SK-N-SH (cell line): ENCODE measurements around the gene EXOC4. TPM values are rescaled to one million over a fixed set of nuclear protein-coding genes. Genes with fewer than 3 reads are reported as not detected.

Source experiments
- CTCF ChIA-PET: fragments of 300-600, 350-600 bp; formaldehyde crosslinking; extraction: SDS; loops from one replicate; lab custom pipeline; 2021; lab: Yijun Ruan, JAX
- POLR2A ChIA-PET: fragments of 350-600 bp; sonication (Branson Sonifier 250); formaldehyde crosslinking; extraction: SDS; loops from one replicate; lab custom pipeline; 2020; ENCODE audit warnings: antibody characterized with exemption, inconsistent platforms; lab: Yijun Ruan, JAX
- DNase-seq: peaks from one replicate; pipeline ENCODE4 v3.0.0; 2012
- H2AFZ ChIP-seq: fragments of 200-600 bp; sonication (generic); 2 replicates; pipeline ENCODE4 v1.8.1; 2016; ENCODE audit warnings: antibody characterized with exemption, mild to moderate bottlenecking, low read depth
- H3F3A ChIP-seq: fragments of 200-600 bp; sonication (generic); replicated peaks from 2 replicates; pipeline ENCODE3; 2016; ENCODE audit warnings: antibody characterized with exemption, mild to moderate bottlenecking; ENCODE audit not compliant: insufficient read depth
- H3K27ac ChIP-seq, 2 experiments: fragments of 200-500 bp in 1 of 2; fragments of 200-600 bp in 1 of 2; sonication (Bioruptor generic) in 1 of 2; sonication (generic), shearing (Covaris generic) in 1 of 2; 2 replicates each; pipeline versions ENCODE4 v1.5.1 to v1.6.1; 2014 to 2016; ENCODE audit warnings: low read depth in 2 of 2, inconsistent platforms in 1 of 2, low read length in 1 of 2, mild to moderate bottlenecking in 1 of 2, mixed read lengths in 1 of 2
- H3K27me3 ChIP-seq: fragments of 200-600 bp; sonication (generic), shearing (Covaris generic); 2 replicates; pipeline ENCODE4 v1.6.1; 2016; ENCODE audit warnings: mixed run types; ENCODE audit not compliant: insufficient read depth
- H3K36me3 ChIP-seq, 2 experiments: fragments of 200-500 bp in 1 of 2; fragments of 200-600 bp in 1 of 2; sonication (Bioruptor generic) in 1 of 2; sonication (generic) in 1 of 2; replicated peaks in 1 of 2; 2 replicates each; pipeline versions ENCODE3 to v1.5.1; 2014 to 2016; ENCODE audit warnings: low read length in 1 of 2, mild to moderate bottlenecking in 1 of 2; ENCODE audit not compliant: insufficient read depth in 2 of 2, control insufficient read depth in 1 of 2
- H3K4me1 ChIP-seq, 2 experiments: fragments of 200-500 bp in 1 of 2; fragments of 200-600 bp in 1 of 2; sonication (Bioruptor generic) in 1 of 2; sonication (generic), shearing (Covaris generic) in 1 of 2; 2 replicates each; pipeline versions ENCODE4 v1.5.1 to v1.6.1; 2014 to 2016; ENCODE audit warnings: low read depth in 1 of 2, low read length in 1 of 2, mixed run types in 1 of 2; ENCODE audit not compliant: insufficient read depth in 2 of 2, control insufficient read depth in 1 of 2
- H3K4me2 ChIP-seq: fragments of 200-600 bp; sonication (generic), shearing (Covaris generic); 2 replicates; pipeline ENCODE4 v1.6.1; 2017; ENCODE audit warnings: mixed run types
- H3K4me3 ChIP-seq, 2 experiments: fragments of 200-500 bp in 1 of 2; fragments of 200-600 bp in 1 of 2; sonication (Bioruptor generic) in 1 of 2; sonication (generic), shearing (Covaris generic) in 1 of 2; 2 replicates each; pipeline versions ENCODE4 v1.5.1 to v1.8.1; 2014 to 2016; ENCODE audit warnings: low read depth in 2 of 2, inconsistent platforms in 1 of 2, low read length in 1 of 2, mild to moderate bottlenecking in 1 of 2, mixed read lengths in 1 of 2, moderate library complexity in 1 of 2
- H3K79me2 ChIP-seq: fragments of 200-600 bp; sonication (generic); 2 replicates; pipeline ENCODE4 v1.8.1; 2017; ENCODE audit warnings: mild to moderate bottlenecking; ENCODE audit not compliant: insufficient read depth
- H3K9ac ChIP-seq: fragments of 200-600 bp; sonication (generic); 2 replicates; pipeline ENCODE4 v1.6.1; 2017; ENCODE audit warnings: mixed run types
- H3K9me2 ChIP-seq: fragments of 200-600 bp; sonication (generic); 2 replicates; pipeline ENCODE4 v1.6.1; 2017; ENCODE audit warnings: mixed run types
- H3K9me3 ChIP-seq: fragments of 200-600 bp; sonication (generic); 2 replicates; pipeline ENCODE4 v1.6.1; 2017; ENCODE audit warnings: mixed run types, mild to moderate bottlenecking, moderate library complexity
- H4K20me1 ChIP-seq: fragments of 200-600 bp; sonication (generic); 2 replicates; pipeline ENCODE4 v1.6.1; 2017; ENCODE audit warnings: mild to moderate bottlenecking, mixed run types; ENCODE audit not compliant: insufficient read depth
- CHD2 ChIP-seq: fragments of 150-350 bp; IDR thresholded peaks from 2 replicates; pipeline ENCODE4 v1.6.1; 2018; ENCODE audit warnings: low read length; ENCODE audit not compliant: partially characterized antibody
- FOSL2 ChIP-seq: IDR thresholded peaks from 2 replicates; pipeline ENCODE4 v1.4.0; 2012; ENCODE audit warnings: low read depth, mild to moderate bottlenecking, moderate library complexity, borderline replicate concordance
- GATA2 ChIP-seq: sonication (generic); formaldehyde crosslinking; IDR thresholded peaks from 2 replicates; pipeline ENCODE4 v1.5.0; 2020; ENCODE audit warnings: mild to moderate bottlenecking, missing genetic modification reagents
- JUND ChIP-seq: IDR thresholded peaks from 2 replicates; pipeline ENCODE4 v1.4.0; 2012
- PBX3 ChIP-seq: IDR thresholded peaks from 2 replicates; pipeline ENCODE4; 2012
- REST ChIP-seq: IDR thresholded peaks from 2 replicates; pipeline ENCODE4 v1.6.1; 2012; ENCODE audit warnings: mild to moderate bottlenecking, low read depth, low read length, moderate library complexity
- SIN3A ChIP-seq: IDR thresholded peaks from 2 replicates; pipeline ENCODE4 v1.6.1; 2012; ENCODE audit warnings: low read depth, mild to moderate bottlenecking, low read length, moderate library complexity, borderline replicate concordance
- TAF1 ChIP-seq: IDR thresholded peaks from 2 replicates; pipeline ENCODE4 v1.6.1; 2012; ENCODE audit warnings: low read depth, mild to moderate bottlenecking, low read length, moderate library complexity, borderline replicate concordance
- USF1 ChIP-seq: IDR thresholded peaks from 2 replicates; pipeline ENCODE4 v1.4.0; 2012; ENCODE audit warnings: low read depth, borderline replicate concordance
- YY1 ChIP-seq: IDR thresholded peaks from 2 replicates; pipeline ENCODE4 v1.4.0; 2012; ENCODE audit warnings: low read depth, mild to moderate bottlenecking
- WGBS: methylation state at CpG from one replicate; pipeline ENCODE4 v1.1.6; 2017; ENCODE audit warnings: low lambda C conversion rate; 5-methylcytosine and 5-hydroxymethylcytosine counted together
- polyA plus RNA-seq, 3 experiments: library from polyadenylated mRNA; depleted of rRNA; stranded (reverse); fragments of >200 nt; gene quantifications; 2 replicates each; pipeline ENCODE4 v1.2.3, GENCODE V29; 2012
- TF ChIP-seq, protein P1 (sequence below): fragments of 150-350 bp; IDR thresholded peaks from 2 replicates; pipeline ENCODE4 v1.6.1; 2016; ENCODE audit warnings: mild to moderate bottlenecking, low read depth, low read length
- TF ChIP-seq, protein P2 (sequence below): fragments of 150-350 bp; IDR thresholded peaks from 2 replicates; pipeline ENCODE4 v1.6.1; 2017; ENCODE audit warnings: antibody characterized with exemption, low read length, low read depth, borderline replicate concordance
- TF ChIP-seq, protein P3 (sequence below): IDR thresholded peaks from 2 replicates; pipeline ENCODE4 v1.4.0; 2012; ENCODE audit warnings: low read depth, borderline replicate concordance

The EXOC4 gene
- polyA plus RNA-seq, 1 of the 3 experiments (the other 2 are of a cell fraction) = 37.3 TPM

DNA sequence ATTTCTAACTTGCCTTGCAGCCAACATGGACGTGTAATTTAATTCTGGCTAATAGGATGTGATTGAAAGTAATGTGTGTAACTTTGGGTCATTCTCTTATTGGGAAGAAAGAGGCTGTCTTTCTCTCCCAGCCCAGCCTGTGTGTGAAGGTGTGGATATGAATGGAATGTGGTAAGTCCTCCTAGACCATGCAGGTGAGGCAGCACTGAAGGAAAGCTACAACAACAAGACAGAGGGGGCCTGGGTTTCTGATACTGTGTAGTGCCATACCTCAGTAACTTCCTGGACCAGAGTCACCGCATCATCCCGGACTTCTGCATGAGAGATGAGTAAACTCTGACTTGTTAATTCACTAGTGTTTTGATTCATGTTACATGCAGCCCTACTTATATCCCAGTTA, 237.0 kb downstream of the EXOC4 start:
- H3K4me3 ChIP-seq = no peak overlapping the region
- H3F3A ChIP-seq = peaks cover 14% of the 10 kb centered on the region
- ChIA-PET POLR2A (no interaction called here), CTCF (interaction anchor here (0.6 to 1.5 kb wide), 3 partner anchors 75 to 526 kb away, joined by 3 to 5 read pairs (median 3); no protein-coding TSS in a partner anchor)
- no peak overlapping the region for H3K9ac ChIP-seq
- no peak overlapping the region; a peak in 1 of 4 replicates for H3K27ac ChIP-seq
- no peaks in the 10 kb centered on the region for H3K27me3 ChIP-seq
- peaks cover 5 to 8% of the 10 kb centered on the region in 2 experiments; a peak in 2 of 4 replicates for H3K4me1 ChIP-seq
- no peak for DNase-seq
- peaks cover 9% of the 10 kb centered on the region; the same call in 1 of the 2 replicates for H4K20me1 ChIP-seq
- TF ChIP-seq JUND = no peak
- TF ChIP-seq TAF1 = no peak
- no peak for TF ChIP-seq SIN3A
- H3K79me2 ChIP-seq = no peaks in the 10 kb centered on the region
- 95% methylated on average over 3 of the region's 3 CpGs for WGBS
- no peak overlapping the region for H3K4me2 ChIP-seq
- H3K36me3 ChIP-seq = peaks cover 5 to 32% of the 10 kb centered on the region in 2 experiments
- H3K9me3 ChIP-seq = no peaks in the 10 kb centered on the region
- no peaks in the 10 kb centered on the region for H3K9me2 ChIP-seq
- H2AFZ ChIP-seq = no peak overlapping the region

DNA sequence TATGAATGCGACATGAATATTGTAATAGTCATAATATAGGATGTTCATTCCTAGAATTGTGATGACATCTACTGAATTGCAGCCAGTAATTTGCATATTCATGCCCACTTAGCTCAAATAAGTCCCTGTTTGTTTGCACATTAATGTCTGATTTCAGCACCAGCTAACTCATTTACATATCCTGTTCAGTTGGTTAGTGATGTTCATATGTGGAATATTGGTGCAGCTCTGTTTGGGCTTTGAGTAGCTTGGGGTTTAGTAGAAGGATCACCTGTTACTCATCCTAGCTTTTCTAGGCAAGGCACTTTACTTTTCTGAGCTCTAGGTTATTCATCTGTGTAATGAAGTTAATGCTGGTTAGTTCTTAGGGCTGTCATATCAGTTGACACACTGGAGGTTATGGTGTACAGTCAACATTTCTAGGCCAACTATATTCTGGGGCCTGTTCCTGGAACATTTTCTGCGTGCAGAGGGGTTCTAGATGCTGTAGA, 238.4 kb downstream of the EXOC4 start:
- WGBS = 77% methylated on average over 2 of the region's 2 CpGs
- peaks cover 9% of the 10 kb centered on the region; the same call in 1 of the 2 replicates for H4K20me1 ChIP-seq
- DNase-seq = no peak
- H3K27me3 ChIP-seq = no peaks in the 10 kb centered on the region
- TF ChIP-seq USF1 (no peak), YY1 (no peak), REST (no peak), CHD2 (no peak), PBX3 (no peak), FOSL2 (no peak), GATA2 (no peak)
- TF ChIP-seq, protein P1, sequence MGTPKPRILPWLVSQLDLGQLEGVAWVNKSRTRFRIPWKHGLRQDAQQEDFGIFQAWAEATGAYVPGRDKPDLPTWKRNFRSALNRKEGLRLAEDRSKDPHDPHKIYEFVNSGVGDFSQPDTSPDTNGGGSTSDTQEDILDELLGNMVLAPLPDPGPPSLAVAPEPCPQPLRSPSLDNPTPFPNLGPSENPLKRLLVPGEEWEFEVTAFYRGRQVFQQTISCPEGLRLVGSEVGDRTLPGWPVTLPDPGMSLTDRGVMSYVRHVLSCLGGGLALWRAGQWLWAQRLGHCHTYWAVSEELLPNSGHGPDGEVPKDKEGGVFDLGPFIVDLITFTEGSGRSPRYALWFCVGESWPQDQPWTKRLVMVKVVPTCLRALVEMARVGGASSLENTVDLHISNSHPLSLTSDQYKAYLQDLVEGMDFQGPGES = no peak
- TF ChIP-seq, protein P2, sequence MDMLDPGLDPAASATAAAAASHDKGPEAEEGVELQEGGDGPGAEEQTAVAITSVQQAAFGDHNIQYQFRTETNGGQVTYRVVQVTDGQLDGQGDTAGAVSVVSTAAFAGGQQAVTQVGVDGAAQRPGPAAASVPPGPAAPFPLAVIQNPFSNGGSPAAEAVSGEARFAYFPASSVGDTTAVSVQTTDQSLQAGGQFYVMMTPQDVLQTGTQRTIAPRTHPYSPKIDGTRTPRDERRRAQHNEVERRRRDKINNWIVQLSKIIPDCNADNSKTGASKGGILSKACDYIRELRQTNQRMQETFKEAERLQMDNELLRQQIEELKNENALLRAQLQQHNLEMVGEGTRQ = no peak
- TF ChIP-seq, protein P3, sequence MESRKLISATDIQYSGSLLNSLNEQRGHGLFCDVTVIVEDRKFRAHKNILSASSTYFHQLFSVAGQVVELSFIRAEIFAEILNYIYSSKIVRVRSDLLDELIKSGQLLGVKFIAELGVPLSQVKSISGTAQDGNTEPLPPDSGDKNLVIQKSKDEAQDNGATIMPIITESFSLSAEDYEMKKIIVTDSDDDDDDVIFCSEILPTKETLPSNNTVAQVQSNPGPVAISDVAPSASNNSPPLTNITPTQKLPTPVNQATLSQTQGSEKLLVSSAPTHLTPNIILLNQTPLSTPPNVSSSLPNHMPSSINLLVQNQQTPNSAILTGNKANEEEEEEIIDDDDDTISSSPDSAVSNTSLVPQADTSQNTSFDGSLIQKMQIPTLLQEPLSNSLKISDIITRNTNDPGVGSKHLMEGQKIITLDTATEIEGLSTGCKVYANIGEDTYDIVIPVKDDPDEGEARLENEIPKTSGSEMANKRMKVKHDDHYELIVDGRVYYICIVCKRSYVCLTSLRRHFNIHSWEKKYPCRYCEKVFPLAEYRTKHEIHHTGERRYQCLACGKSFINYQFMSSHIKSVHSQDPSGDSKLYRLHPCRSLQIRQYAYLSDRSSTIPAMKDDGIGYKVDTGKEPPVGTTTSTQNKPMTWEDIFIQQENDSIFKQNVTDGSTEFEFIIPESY = no peak
- TF ChIP-seq, all 33 proteins: peak for 0
- no peak overlapping the region for H3K27ac ChIP-seq
- POLR2A ChIA-PET = no interaction called here
- no peak overlapping the region for H3K4me3 ChIP-seq
- peaks cover 14% of the 10 kb centered on the region for H3F3A ChIP-seq
- no peaks in the 10 kb centered on the region for H3K9me3 ChIP-seq
- H3K36me3 ChIP-seq = peaks cover 5 to 26% of the 10 kb centered on the region in 2 experiments
- H3K9me2 ChIP-seq = no peaks in the 10 kb centered on the region
- no peak overlapping the region for H3K9ac ChIP-seq
- no peak overlapping the region for H2AFZ ChIP-seq
- peaks cover 5 to 8% of the 10 kb centered on the region in 2 experiments; a peak in 2 of 4 replicates for H3K4me1 ChIP-seq
- CTCF ChIA-PET = interaction anchor here (0.8 to 1.5 kb wide), 5 partner anchors 10 to 525 kb away, joined by 3 to 5 read pairs (median 3); no protein-coding TSS in a partner anchor
- H3K79me2 ChIP-seq = no peaks in the 10 kb centered on the region
- no peak overlapping the region for H3K4me2 ChIP-seq
